HG03575 (cell line): ENCODE measurements around the gene TRIO.
"Not testable (repeated sequence)": the region's sequence is repeated elsewhere in the genome, so short reads cannot be mapped to it uniquely, and the experiment has no call there.

Source experiments
- ATAC-seq: cut with Tn5 transposase; IDR thresholded peaks from one replicate; pipeline ENCODE4 v1.9.1; 2021; ENCODE audit not compliant: unreplicated experiment, insufficient number of reproducible peaks, low FRiP score; ENCODE audit errors: extremely low read depth

The TRIO gene

GRCh38 chr5:14545862-14546261 lies 402.7 kb downstream of the TRIO start:
- ATAC-seq, result no peak

DNA sequence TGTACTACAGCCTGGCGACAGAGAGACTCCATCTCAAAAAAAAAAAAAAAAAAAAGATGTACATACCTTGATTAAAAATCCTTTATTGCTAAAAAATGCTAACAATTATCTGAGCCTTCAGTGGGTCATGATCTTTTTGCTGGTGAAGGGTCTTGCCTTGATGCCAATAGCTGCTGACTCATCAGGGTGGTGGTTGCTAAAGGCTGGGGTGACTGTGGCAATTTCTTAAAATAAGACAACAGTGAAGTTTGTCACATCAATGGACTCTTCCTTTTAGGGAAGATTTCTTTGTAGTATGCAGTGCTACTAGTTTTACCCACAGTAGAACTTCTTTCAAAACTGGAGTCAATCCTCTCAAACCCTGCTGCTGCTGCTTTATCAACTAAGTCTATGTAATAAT lies 404.5 kb downstream of the TRIO start:
- ATAC-seq, result no peak

- ATAC-seq, result no peak
Observed at GRCh38 chr5:14551211-14551610, 408.1 kb downstream of the TRIO start.

DNA sequence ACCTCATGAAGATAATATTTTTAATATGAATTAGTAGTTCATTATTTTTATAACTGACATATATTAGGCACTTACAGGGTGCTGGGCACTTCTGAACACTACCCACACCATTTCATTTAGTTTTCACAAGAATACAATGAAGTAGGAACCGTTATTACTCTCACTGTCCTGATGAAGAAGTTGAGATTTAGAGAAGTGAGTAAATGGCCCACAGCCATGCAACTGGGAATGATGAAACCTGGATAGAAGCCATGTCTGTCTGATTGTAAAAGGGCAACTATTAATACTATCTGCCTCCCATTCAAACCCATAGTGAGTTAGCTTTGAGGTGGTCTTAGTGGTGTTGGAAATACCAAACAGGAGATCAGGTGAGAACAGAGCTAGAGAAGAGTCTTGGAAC lies 408.9 kb downstream of the TRIO start:
- no peak for ATAC-seq

DNA sequence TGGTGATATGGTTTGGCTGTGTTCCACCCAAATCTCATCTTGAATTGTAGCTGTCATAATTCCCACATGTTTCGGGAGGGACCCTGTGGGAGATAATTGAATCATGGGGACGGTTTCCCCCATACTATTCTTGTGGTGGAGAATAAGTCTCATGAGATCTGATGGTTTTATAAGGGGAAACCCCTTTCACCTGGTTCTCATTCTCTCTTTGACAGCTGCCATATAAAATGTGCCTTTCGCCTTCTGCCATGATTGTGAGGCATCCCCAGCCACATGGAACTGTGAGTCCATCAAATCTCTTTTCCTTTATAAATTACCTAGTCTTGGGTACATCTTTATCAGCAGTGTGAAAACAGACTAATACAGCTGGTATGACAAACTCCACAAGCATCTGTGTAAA lies 411.1 kb downstream of the TRIO start:
- ATAC-seq, result not testable (repeated sequence)

DNA sequence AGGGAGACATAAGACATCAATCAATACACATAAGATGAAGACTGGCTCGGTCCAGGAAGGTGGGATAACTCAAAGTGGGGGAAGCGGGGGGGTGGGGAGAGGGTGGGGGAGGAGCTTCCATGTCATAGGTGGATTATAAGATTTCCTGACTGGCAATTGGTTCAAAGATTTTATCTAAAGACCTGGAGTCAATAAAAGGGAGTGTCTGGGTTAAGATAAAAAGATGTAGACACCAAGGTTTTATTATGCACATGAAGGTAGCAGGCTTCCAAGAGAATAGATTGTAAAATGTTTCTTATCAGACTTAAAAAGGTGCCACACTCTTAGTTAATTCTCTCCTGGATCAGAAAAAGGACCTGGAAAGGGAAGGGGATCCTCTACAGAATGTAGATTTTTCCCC lies 412.9 kb downstream of the TRIO start:
- no peak for ATAC-seq

- ATAC-seq, result no peak
Observed at GRCh38 chr5:14557203-14557770, 414.1 kb downstream of the TRIO start.

DNA sequence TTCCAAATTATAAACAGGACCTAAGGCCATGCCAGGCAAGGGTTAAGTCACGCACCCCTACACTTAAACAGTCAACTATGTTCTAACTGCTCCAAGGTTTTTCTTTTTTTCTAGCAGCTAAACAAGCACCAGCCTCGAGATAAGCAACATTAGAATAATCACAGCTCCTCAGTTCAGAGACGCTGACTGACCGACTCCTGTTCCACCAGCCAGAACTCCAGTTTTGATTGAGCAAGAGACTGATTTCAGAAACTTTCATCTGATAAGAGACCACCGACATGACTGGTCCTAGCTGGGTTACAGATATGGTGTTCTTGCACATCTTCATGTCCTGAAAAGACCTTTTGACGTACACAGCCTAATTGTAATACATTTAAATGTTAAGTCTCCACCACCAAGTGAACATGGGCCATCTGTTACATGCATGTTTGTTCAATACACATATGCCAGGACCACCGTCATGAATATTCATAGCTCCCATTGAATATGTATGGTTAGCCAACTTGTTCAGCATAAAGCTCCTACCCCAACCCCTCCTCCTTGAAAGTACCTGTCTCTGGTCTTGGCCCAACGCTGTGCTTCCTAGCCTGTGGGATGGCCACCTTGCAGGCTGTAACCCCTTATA lies 414.8 kb downstream of the TRIO start:
- ATAC-seq, result no peak
